ENCODE measurements around the gene SET. TPM values are rescaled to one million over a fixed set of nuclear protein-coding genes. Genes with fewer than 3 reads are reported as not detected.
A peak's percentile ranks its signal among the peaks of the same experiment; 100 is the strongest.

The SET gene
- total and polyA plus RNA-seq, 4 donors, result 98.5 to 195 (median 178) TPM

DNA sequence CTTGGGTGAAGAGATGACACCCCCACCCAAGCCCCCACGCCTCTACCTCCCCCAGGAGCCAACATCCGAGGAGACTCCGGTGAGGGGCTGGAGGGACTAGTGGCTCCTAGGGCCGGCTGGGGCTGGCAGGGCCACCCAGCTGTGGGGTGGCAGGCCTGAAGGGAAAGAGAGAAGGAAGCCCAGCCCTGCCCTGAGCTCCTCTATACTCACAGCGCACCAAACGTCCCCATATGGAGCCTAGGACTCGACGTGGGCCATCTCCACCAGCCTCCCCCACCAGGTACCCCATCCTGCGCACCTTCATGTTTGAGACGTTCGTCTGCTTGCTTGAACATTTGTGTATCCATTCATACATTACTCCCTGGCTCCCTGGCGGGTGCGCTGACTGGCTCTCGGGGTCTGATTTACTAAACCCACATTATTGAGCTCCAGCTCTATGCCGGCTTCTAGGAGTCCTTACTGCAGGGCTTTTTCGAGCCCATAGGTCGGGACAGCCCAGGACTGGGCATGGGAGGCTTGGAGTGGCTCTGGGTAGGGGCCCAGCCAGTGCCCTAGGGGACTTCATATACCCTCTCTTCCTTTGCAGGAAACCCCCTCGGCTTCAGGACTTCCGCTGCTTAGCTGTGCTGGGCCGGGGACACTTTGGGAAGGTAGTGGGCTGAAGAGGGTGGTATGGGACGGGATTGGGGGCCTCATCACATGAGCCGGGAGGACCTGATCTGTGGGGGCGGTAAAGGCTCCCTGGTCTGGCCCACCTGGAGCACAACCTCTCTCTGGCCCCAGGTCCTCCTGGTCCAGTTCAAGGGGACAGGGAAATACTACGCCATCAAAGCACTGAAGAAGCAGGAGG is 25.8 kb downstream of the SET start:
- DNase-seq, result peak; percentile 21 to 45

GRCh38 chr9:128715436-128715750 is 26.4 kb downstream of the SET start:
- H3K27me3 ChIP-seq (ENCODE audit: control insufficient read depth in 1 of 2, insufficient read depth in 2 of 2, low read length in 1 of 2), result no peaks in the 10 kb centered on the region
- ATAC-seq (ENCODE audit: low FRiP score) (no peak), DNase-seq (peak in 1 of 2 donors; percentile 23)
- 90 to 94% methylated on average over 6 of the region's 6 CpGs for WGBS, 2 donors
- no peak overlapping the region for H3K27ac ChIP-seq (ENCODE audit: low read depth in 1 of 2, low read length in 2 of 2)
- intact Hi-C loops (cut with DNase I), result no loop called here
- H3K36me3 ChIP-seq (ENCODE audit: control insufficient read depth in 1 of 2, insufficient read depth in 2 of 2, low read length in 1 of 2), result no peaks in the 10 kb centered on the region
- no peaks in the 10 kb centered on the region for H3K9me3 ChIP-seq (ENCODE audit: control insufficient read depth, low read length)
- no peak overlapping the region for H3K4me3 ChIP-seq (ENCODE audit: low read length in 2 of 2)
- H3K4me1 ChIP-seq (ENCODE audit: control insufficient read depth in 1 of 2, insufficient read depth in 2 of 2, low read length in 2 of 2), result no peaks in the 10 kb centered on the region

More for the DNA sequence above, 25.8 kb downstream of the SET start:
- no peak for ATAC-seq (ENCODE audit: low FRiP score)
- no peak overlapping the region for H3K4me3 ChIP-seq (ENCODE audit: low read length in 2 of 2)
- intact Hi-C loops (cut with DNase I), result no loop called here
- no peaks in the 10 kb centered on the region for H3K36me3 ChIP-seq (ENCODE audit: control insufficient read depth in 1 of 2, insufficient read depth in 2 of 2, low read length in 1 of 2)
- WGBS, 2 donors, result 88 to 90% methylated on average over 24 of the region's 24 CpGs
- no peaks in the 10 kb centered on the region for H3K4me1 ChIP-seq (ENCODE audit: control insufficient read depth in 1 of 2, insufficient read depth in 2 of 2, low read length in 2 of 2)
- no peaks in the 10 kb centered on the region for H3K27me3 ChIP-seq (ENCODE audit: control insufficient read depth in 1 of 2, insufficient read depth in 2 of 2, low read length in 1 of 2)
- H3K27ac ChIP-seq (ENCODE audit: low read depth in 1 of 2, low read length in 2 of 2), result no peak overlapping the region
- no peaks in the 10 kb centered on the region for H3K9me3 ChIP-seq (ENCODE audit: control insufficient read depth, low read length)

DNA sequence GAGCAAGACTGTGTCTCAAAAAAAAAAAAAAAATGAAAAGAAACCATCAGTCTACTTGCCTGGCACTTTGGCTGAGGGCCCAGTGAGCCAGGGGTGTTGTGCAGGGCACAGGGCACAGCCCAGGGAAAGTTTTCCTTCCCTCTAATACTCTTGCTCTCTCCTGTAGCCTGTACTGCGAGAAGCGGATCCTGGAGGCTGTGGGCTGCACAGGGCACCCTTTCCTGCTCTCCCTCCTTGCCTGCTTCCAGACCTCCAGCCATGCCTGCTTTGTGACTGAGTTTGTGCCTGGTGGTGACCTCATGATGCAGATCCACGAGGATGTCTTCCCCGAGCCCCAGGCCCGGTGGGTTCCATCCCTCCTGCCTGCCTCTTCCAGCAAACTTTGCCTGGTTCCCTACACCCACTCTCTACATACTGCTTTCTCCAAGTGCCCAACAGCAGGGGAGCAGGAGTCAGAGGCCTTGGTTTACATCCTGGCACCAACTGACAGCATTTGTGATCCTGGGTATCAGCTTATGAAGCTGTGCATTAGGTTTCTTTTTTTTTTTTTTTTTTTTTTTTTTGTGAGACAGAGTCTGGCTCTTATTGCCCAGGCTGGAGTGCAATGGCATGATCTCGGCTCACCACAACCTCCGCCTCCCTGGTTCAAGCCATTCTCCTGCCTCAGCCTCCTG is 27.7 kb downstream of the SET start:
- DNase-seq, result peak; percentile 33 to 61
- Histone ChIP-seq H3K27me3 (ENCODE audit: control insufficient read depth in 1 of 2, insufficient read depth in 2 of 2, low read length in 1 of 2) (no peaks in the 10 kb centered on the region), H3K4me1 (ENCODE audit: control insufficient read depth in 1 of 2, insufficient read depth in 2 of 2, low read length in 2 of 2) (no peaks in the 10 kb centered on the region), H3K27ac (ENCODE audit: low read depth in 1 of 2, low read length in 2 of 2) (no peak overlapping the region), H3K36me3 (ENCODE audit: control insufficient read depth in 1 of 2, insufficient read depth in 2 of 2, low read length in 1 of 2) (no peaks in the 10 kb centered on the region), H3K4me3 (ENCODE audit: low read length in 2 of 2) (no peak overlapping the region), H3K9me3 (ENCODE audit: control insufficient read depth, low read length) (no peaks in the 10 kb centered on the region)
- 84 to 85% methylated on average over 7 of the region's 7 CpGs for WGBS, 2 donors
- intact Hi-C loops (cut with DNase I), result no loop called here
- ATAC-seq (ENCODE audit: low FRiP score), result no peak

DNA sequence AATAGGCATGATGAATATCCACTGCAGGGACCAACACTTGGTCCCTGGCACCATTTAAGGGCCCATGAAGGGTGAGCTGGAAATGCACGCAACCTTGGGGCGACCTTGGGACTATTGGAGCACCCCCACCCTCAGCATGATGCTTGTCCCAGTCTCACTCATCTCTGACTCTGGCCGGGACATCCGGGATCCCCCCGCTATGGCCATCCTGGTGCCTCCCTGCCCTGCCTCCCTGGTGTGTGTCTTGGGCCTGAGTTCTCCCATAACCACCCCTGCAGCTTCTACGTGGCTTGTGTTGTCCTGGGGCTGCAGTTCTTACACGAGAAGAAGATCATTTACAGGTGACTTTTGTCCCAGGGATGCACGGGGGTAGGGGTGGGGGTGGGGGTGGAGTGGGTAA is 29.0 kb downstream of the SET start:
- Histone ChIP-seq H3K4me1 (ENCODE audit: control insufficient read depth in 1 of 2, insufficient read depth in 2 of 2, low read length in 2 of 2) (no peaks in the 10 kb centered on the region), H3K9me3 (ENCODE audit: control insufficient read depth, low read length) (no peaks in the 10 kb centered on the region), H3K4me3 (ENCODE audit: low read length in 2 of 2) (no peak overlapping the region), H3K27ac (ENCODE audit: low read depth in 1 of 2, low read length in 2 of 2) (no peak overlapping the region), H3K36me3 (ENCODE audit: control insufficient read depth in 1 of 2, insufficient read depth in 2 of 2, low read length in 1 of 2) (no peaks in the 10 kb centered on the region), H3K27me3 (ENCODE audit: control insufficient read depth in 1 of 2, insufficient read depth in 2 of 2, low read length in 1 of 2) (no peaks in the 10 kb centered on the region)
- DNase-seq (peak; percentile 13 to 47), ATAC-seq (ENCODE audit: low FRiP score) (no peak)
- intact Hi-C loops (cut with DNase I), result no loop called here
- 89 to 93% methylated on average over 8 of the region's 8 CpGs for WGBS, 2 donors

GRCh38 chr9:128718475-128718874 is 29.5 kb downstream of the SET start:
- intact Hi-C loops (cut with DNase I), result no loop called here
- Histone ChIP-seq H3K4me1 (ENCODE audit: control insufficient read depth in 1 of 2, insufficient read depth in 2 of 2, low read length in 2 of 2) (no peaks in the 10 kb centered on the region), H3K4me3 (ENCODE audit: low read length in 2 of 2) (no peak overlapping the region), H3K27me3 (ENCODE audit: control insufficient read depth in 1 of 2, insufficient read depth in 2 of 2, low read length in 1 of 2) (no peaks in the 10 kb centered on the region), H3K36me3 (ENCODE audit: control insufficient read depth in 1 of 2, insufficient read depth in 2 of 2, low read length in 1 of 2) (no peaks in the 10 kb centered on the region), H3K9me3 (ENCODE audit: control insufficient read depth, low read length) (no peaks in the 10 kb centered on the region), H3K27ac (ENCODE audit: low read depth in 1 of 2, low read length in 2 of 2) (no peak overlapping the region)
- 84 to 85% methylated on average over 5 of the region's 5 CpGs for WGBS, 2 donors
- DNase-seq, result peak in 1 of 2 donors; percentile 61
- ATAC-seq (ENCODE audit: low FRiP score), result no peak

DNA sequence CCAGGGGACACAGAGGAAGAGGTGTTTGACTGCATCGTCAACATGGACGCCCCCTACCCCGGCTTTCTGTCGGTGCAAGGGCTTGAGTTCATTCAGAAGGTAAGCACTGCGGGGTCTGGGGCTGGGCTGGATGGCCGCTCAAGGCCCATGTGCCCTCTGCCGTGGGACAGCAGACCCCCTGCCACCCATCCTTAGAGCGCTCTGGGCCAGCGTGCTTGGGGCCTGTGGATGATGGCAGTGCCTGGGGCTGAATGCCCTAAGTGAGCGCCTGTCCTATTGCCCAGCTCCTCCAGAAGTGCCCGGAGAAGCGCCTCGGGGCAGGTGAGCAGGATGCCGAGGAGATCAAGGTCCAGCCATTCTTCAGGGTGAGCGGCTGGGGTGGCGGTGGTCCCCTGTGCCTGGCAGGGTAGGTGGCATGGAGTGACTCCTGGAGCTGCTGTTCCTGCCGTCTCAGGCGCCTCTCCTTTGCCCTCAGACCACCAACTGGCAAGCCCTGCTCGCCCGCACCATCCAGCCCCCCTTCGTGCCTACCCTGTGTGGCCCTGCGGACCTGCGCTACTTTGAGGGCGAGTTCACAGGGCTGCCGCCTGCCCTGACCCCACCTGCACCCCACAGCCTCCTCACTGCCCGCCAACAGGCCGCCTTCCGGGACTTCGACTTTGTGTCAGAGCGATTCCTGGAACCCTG is 31.0 kb downstream of the SET start:
- H3K9me3 ChIP-seq (ENCODE audit: control insufficient read depth, low read length), result no peaks in the 10 kb centered on the region
- no peak for DNase-seq
- H3K36me3 ChIP-seq (ENCODE audit: control insufficient read depth in 1 of 2, insufficient read depth in 2 of 2, low read length in 1 of 2), result no peaks in the 10 kb centered on the region
- H3K27ac ChIP-seq (ENCODE audit: low read depth in 1 of 2, low read length in 2 of 2), result no peak overlapping the region
- intact Hi-C loops (cut with DNase I), result no loop called here
- no peaks in the 10 kb centered on the region for H3K4me1 ChIP-seq (ENCODE audit: control insufficient read depth in 1 of 2, insufficient read depth in 2 of 2, low read length in 2 of 2)
- ATAC-seq (ENCODE audit: low FRiP score), result no peak
- no peaks in the 10 kb centered on the region for H3K27me3 ChIP-seq (ENCODE audit: control insufficient read depth in 1 of 2, insufficient read depth in 2 of 2, low read length in 1 of 2)
- H3K4me3 ChIP-seq (ENCODE audit: low read length in 2 of 2), result no peak overlapping the region
- 88 to 91% methylated on average over 27 to 30 of the region's 30 CpGs for WGBS, 2 donors

DNA sequence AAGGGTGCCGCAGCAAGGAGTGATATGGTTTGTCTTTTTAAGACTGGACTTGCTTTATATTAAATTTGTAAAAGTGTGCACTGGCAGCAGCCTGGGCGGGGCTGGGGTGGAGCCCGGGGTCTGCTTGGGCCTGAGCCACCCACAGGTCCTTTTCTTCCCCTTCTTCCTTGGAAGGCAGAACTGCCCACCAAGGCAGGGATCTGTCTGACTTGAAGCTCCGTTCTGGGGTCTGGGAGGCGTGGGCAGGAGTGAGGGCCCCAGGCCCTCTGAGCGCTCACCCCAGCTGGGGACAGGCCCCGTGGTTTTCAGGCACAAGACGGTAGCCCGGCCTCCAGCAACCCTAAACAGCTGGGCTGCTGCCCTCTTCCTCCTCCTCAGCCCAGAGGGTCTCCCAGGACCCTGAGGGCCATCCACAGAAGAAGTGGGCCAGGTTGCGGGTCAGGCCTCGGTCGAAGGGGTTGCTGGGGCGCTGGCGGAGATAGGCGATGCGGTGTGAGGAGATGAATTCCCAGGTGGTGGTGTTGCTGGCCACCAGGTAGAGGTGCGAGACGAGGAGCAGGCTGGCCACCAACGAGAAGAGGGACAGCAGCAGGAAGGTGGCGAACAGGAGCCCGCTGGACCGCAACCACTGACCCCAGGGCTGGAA is 31.9 kb downstream of the SET start:
- WGBS, 2 donors, result 89 to 90% methylated on average over 22 of the region's 22 CpGs
- Histone ChIP-seq H3K9me3 (ENCODE audit: control insufficient read depth, low read length) (no peaks in the 10 kb centered on the region), H3K36me3 (ENCODE audit: control insufficient read depth in 1 of 2, insufficient read depth in 2 of 2, low read length in 1 of 2) (no peaks in the 10 kb centered on the region), H3K27me3 (ENCODE audit: control insufficient read depth in 1 of 2, insufficient read depth in 2 of 2, low read length in 1 of 2) (no peaks in the 10 kb centered on the region), H3K27ac (ENCODE audit: low read depth in 1 of 2, low read length in 2 of 2) (no peak overlapping the region), H3K4me1 (ENCODE audit: control insufficient read depth in 1 of 2, insufficient read depth in 2 of 2, low read length in 2 of 2) (no peaks in the 10 kb centered on the region), H3K4me3 (ENCODE audit: low read length in 2 of 2) (no peak overlapping the region)
- DNase-seq (no peak), ATAC-seq (ENCODE audit: low FRiP score) (no peak)
- intact Hi-C loops (cut with DNase I), result no loop called here

GRCh38 chr9:128721487-128722010 is 32.5 kb downstream of the SET start:
- Histone ChIP-seq H3K4me3 (ENCODE audit: low read length in 2 of 2) (no peak overlapping the region), H3K27me3 (ENCODE audit: control insufficient read depth in 1 of 2, insufficient read depth in 2 of 2, low read length in 1 of 2) (no peaks in the 10 kb centered on the region), H3K4me1 (ENCODE audit: control insufficient read depth in 1 of 2, insufficient read depth in 2 of 2, low read length in 2 of 2) (no peaks in the 10 kb centered on the region), H3K27ac (ENCODE audit: low read depth in 1 of 2, low read length in 2 of 2) (no peak overlapping the region), H3K9me3 (ENCODE audit: control insufficient read depth, low read length) (no peaks in the 10 kb centered on the region), H3K36me3 (ENCODE audit: control insufficient read depth in 1 of 2, insufficient read depth in 2 of 2, low read length in 1 of 2) (no peaks in the 10 kb centered on the region)
- intact Hi-C loops (cut with DNase I), result no loop called here
- DNase-seq, result no peak
- WGBS, 2 donors, result 86% methylated on average over 17 to 18 of the region's 18 CpGs
- no peak for ATAC-seq (ENCODE audit: low FRiP score)
